ENCODE measurements around the gene ATOH8. TPM values are rescaled to one million over a fixed set of nuclear protein-coding genes. Genes with fewer than 3 reads are reported as not detected.

ATOH8 gene
- total RNA-seq, 2 donors from 2014 or later: not detected

- Mint-ChIP-seq H3K27ac (no peak overlapping the region), H3K36me3 (no peaks in the 10 kb centered on the region), H3K4me1 (ENCODE audit: low read depth in 2 of 2) (no peaks in the 10 kb centered on the region), H3K4me3 (no peak overlapping the region), H3K9me3 (no peaks in the 10 kb centered on the region), H3K27me3 (peaks cover 0 to 7% of the 10 kb centered on the region in 2 donors)
- DNase-seq (ENCODE audit: low spot score): no peak
- ATAC-seq: no peak
Measured at GRCh38 chr2:85779641-85780315, 26.0 kb downstream of the ATOH8 start.

GRCh38 chr2:85780316-85781012 is 26.7 kb downstream of the ATOH8 start:
- no peaks in the 10 kb centered on the region for H3K9me3 Mint-ChIP-seq
- ATAC-seq (no peak), DNase-seq (ENCODE audit: low spot score) (no peak)
- no peak overlapping the region for H3K4me3 Mint-ChIP-seq
- H3K27me3 Mint-ChIP-seq: peaks cover under 1 to 7% of the 10 kb centered on the region in 2 donors
- no peaks in the 10 kb centered on the region for H3K36me3 Mint-ChIP-seq
- no peak overlapping the region for H3K27ac Mint-ChIP-seq
- H3K4me1 Mint-ChIP-seq (ENCODE audit: low read depth in 2 of 2): peaks cover 3 to 5% of the 10 kb centered on the region in 2 donors

GRCh38 chr2:85781013-85781332 is 27.2 kb downstream of the ATOH8 start:
- ATAC-seq: no peak

GRCh38 chr2:85783796-85784195 is 30.0 kb downstream of the ATOH8 start:
- H3K9me3 Mint-ChIP-seq: no peaks in the 10 kb centered on the region
- H3K27ac Mint-ChIP-seq: no peak overlapping the region
- no peak overlapping the region for H3K4me3 Mint-ChIP-seq
- no peaks in the 10 kb centered on the region for H3K36me3 Mint-ChIP-seq
- H3K27me3 Mint-ChIP-seq: peaks cover 0 to 6% of the 10 kb centered on the region in 2 donors
- DNase-seq (ENCODE audit: low spot score): no peak
- H3K4me1 Mint-ChIP-seq (ENCODE audit: low read depth in 2 of 2): peaks cover 5 to 9% of the 10 kb centered on the region in 2 donors
- no peak for ATAC-seq

More at GRCh38 chr2:85781013-85781332, 27.2 kb downstream of the ATOH8 start:
- peaks cover 4 to 7% of the 10 kb centered on the region in 2 donors for H3K27me3 Mint-ChIP-seq
- no peaks in the 10 kb centered on the region for H3K36me3 Mint-ChIP-seq
- no peak for DNase-seq (ENCODE audit: low spot score)
- H3K4me1 Mint-ChIP-seq (ENCODE audit: low read depth in 2 of 2): peaks cover 5 to 8% of the 10 kb centered on the region in 2 donors
- H3K9me3 Mint-ChIP-seq: no peaks in the 10 kb centered on the region
- H3K4me3 Mint-ChIP-seq: no peak overlapping the region
- no peak overlapping the region for H3K27ac Mint-ChIP-seq

- H3K4me1 Mint-ChIP-seq (ENCODE audit: low read depth in 2 of 2): peaks cover 5 to 9% of the 10 kb centered on the region in 2 donors
- peaks cover 0 to 10% of the 10 kb centered on the region in 2 donors for H3K27me3 Mint-ChIP-seq
- H3K4me3 Mint-ChIP-seq: no peak overlapping the region
- no peaks in the 10 kb centered on the region for H3K36me3 Mint-ChIP-seq
- no peak for ATAC-seq
- no peak overlapping the region for H3K27ac Mint-ChIP-seq
- no peaks in the 10 kb centered on the region for H3K9me3 Mint-ChIP-seq
- DNase-seq (ENCODE audit: low spot score): no peak
Measured at GRCh38 chr2:85784474-85784986, 30.7 kb downstream of the ATOH8 start.

- DNase-seq (ENCODE audit: low spot score) (no peak), ATAC-seq (peak; percentile 25 to 61)
- H3K4me3 Mint-ChIP-seq: no peak overlapping the region
- H3K27ac Mint-ChIP-seq: no peak overlapping the region
- H3K9me3 Mint-ChIP-seq: no peaks in the 10 kb centered on the region
- H3K36me3 Mint-ChIP-seq: no peaks in the 10 kb centered on the region
- peaks cover 0 to 10% of the 10 kb centered on the region in 2 donors for H3K27me3 Mint-ChIP-seq
- peaks cover 5 to 9% of the 10 kb centered on the region in 2 donors for H3K4me1 Mint-ChIP-seq (ENCODE audit: low read depth in 2 of 2)
Measured at GRCh38 chr2:85785027-85785822, 31.4 kb downstream of the ATOH8 start.

- DNase-seq (ENCODE audit: low spot score): no peak
- no peak overlapping the region for H3K4me3 Mint-ChIP-seq
- no peaks in the 10 kb centered on the region for H3K36me3 Mint-ChIP-seq
- peaks cover 0 to 10% of the 10 kb centered on the region in 2 donors for H3K27me3 Mint-ChIP-seq
- no peak overlapping the region for H3K27ac Mint-ChIP-seq
- no peaks in the 10 kb centered on the region for H3K9me3 Mint-ChIP-seq
- H3K4me1 Mint-ChIP-seq (ENCODE audit: low read depth in 2 of 2): peaks cover 5 to 9% of the 10 kb centered on the region in 2 donors
- ATAC-seq: no peak
Measured at GRCh38 chr2:85785871-85786270, 32.1 kb downstream of the ATOH8 start.

- H3K36me3 Mint-ChIP-seq: no peaks in the 10 kb centered on the region
- peaks cover 5 to 9% of the 10 kb centered on the region in 2 donors for H3K4me1 Mint-ChIP-seq (ENCODE audit: low read depth in 2 of 2)
- no peaks in the 10 kb centered on the region for H3K9me3 Mint-ChIP-seq
- no peak for DNase-seq (ENCODE audit: low spot score)
- no peak for ATAC-seq
- peaks cover 0 to 10% of the 10 kb centered on the region in 2 donors for H3K27me3 Mint-ChIP-seq
- no peak overlapping the region for H3K27ac Mint-ChIP-seq
- H3K4me3 Mint-ChIP-seq: no peak overlapping the region
Measured at GRCh38 chr2:85786444-85786843, 32.7 kb downstream of the ATOH8 start.

GRCh38 chr2:85786865-85787264 is 33.1 kb downstream of the ATOH8 start:
- peaks cover 0 to 10% of the 10 kb centered on the region in 2 donors for H3K27me3 Mint-ChIP-seq
- H3K27ac Mint-ChIP-seq: no peak overlapping the region
- H3K4me1 Mint-ChIP-seq (ENCODE audit: low read depth in 2 of 2): peaks cover 5 to 9% of the 10 kb centered on the region in 2 donors
- DNase-seq (ENCODE audit: low spot score) (no peak), ATAC-seq (no peak)
- no peaks in the 10 kb centered on the region for H3K36me3 Mint-ChIP-seq
- no peaks in the 10 kb centered on the region for H3K9me3 Mint-ChIP-seq
- no peak overlapping the region for H3K4me3 Mint-ChIP-seq

- Mint-ChIP-seq H3K27me3 (peaks cover 3 to 11% of the 10 kb centered on the region in 2 donors), H3K36me3 (no peaks in the 10 kb centered on the region), H3K4me1 (ENCODE audit: low read depth in 2 of 2) (peaks cover 5 to 9% of the 10 kb centered on the region in 2 donors), H3K9me3 (no peaks in the 10 kb centered on the region), H3K27ac (no peak overlapping the region), H3K4me3 (no peak overlapping the region)
- no peak for ATAC-seq
- no peak for DNase-seq (ENCODE audit: low spot score)
Measured at GRCh38 chr2:85787282-85787980, 33.6 kb downstream of the ATOH8 start.

GRCh38 chr2:85787981-85788340 is 34.2 kb downstream of the ATOH8 start:
- Mint-ChIP-seq H3K36me3 (no peaks in the 10 kb centered on the region), H3K4me1 (ENCODE audit: low read depth in 2 of 2) (peaks cover 5 to 9% of the 10 kb centered on the region in 2 donors), H3K27me3 (peaks cover 9 to 15% of the 10 kb centered on the region in 2 donors), H3K9me3 (no peaks in the 10 kb centered on the region), H3K4me3 (no peak overlapping the region), H3K27ac (no peak overlapping the region)
- no peak for ATAC-seq
- no peak for DNase-seq (ENCODE audit: low spot score)

GRCh38 chr2:85788603-85789002 is 34.8 kb downstream of the ATOH8 start:
- H3K27me3 Mint-ChIP-seq: peaks cover 10 to 15% of the 10 kb centered on the region in 2 donors
- H3K36me3 Mint-ChIP-seq: no peaks in the 10 kb centered on the region
- no peak for DNase-seq (ENCODE audit: low spot score)
- H3K9me3 Mint-ChIP-seq: no peaks in the 10 kb centered on the region
- no peak overlapping the region for H3K27ac Mint-ChIP-seq
- peaks cover 5 to 9% of the 10 kb centered on the region in 2 donors for H3K4me1 Mint-ChIP-seq (ENCODE audit: low read depth in 2 of 2)
- no peak overlapping the region for H3K4me3 Mint-ChIP-seq
- ATAC-seq: no peak

- DNase-seq (ENCODE audit: low spot score): no peak
- Mint-ChIP-seq H3K27me3 (peaks cover 10 to 15% of the 10 kb centered on the region in 2 donors), H3K9me3 (no peaks in the 10 kb centered on the region), H3K36me3 (no peaks in the 10 kb centered on the region), H3K27ac (no peak overlapping the region), H3K4me1 (ENCODE audit: low read depth in 2 of 2) (peaks cover 5 to 9% of the 10 kb centered on the region in 2 donors), H3K4me3 (no peak overlapping the region)
- ATAC-seq: no peak
Measured at GRCh38 chr2:85789271-85789670, 35.5 kb downstream of the ATOH8 start.

Data from natural killer cell treated with Interleukin-12 subunit alpha and Interleukin-12 subunit beta and Interleukin-15 and Interleukin-18, amount 100 ng/mL, for 72 hours (primary cell).